Vagina (tissue), 2 donors: ENCODE measurements around the gene NDUFAF8. TPM values are rescaled to one million over a fixed set of nuclear protein-coding genes. Genes with fewer than 3 reads are reported as not detected.

Experiments
- DNase-seq, 2 donors: peaks; one replicate each; pipeline ENCODE4 v3.0.0-alpha.2; 2017; ENCODE audit errors: extremely low spot score in 2 of 2
- H3K27ac ChIP-seq: fragments of 200-600 bp; sonication (generic); one replicate; pipeline ENCODE4 v1.5.1; 2019
- H3K27me3 ChIP-seq: fragments of 200-600 bp; sonication (generic); one replicate; pipeline ENCODE4 v1.5.1; 2019
- H3K36me3 ChIP-seq, 2 donors: fragments of 200-600 bp; sonication (generic); one replicate each; pipeline ENCODE4 v1.5.1; 2017 to 2019
- H3K4me1 ChIP-seq: fragments of 200-600 bp; sonication (generic); one replicate; pipeline ENCODE4 v1.5.1; 2019
- H3K4me3 ChIP-seq, 2 donors: fragments of 200-600 bp; sonication (generic); 1 replicate in 1 of 2; 2 replicates in 1 of 2; pipeline ENCODE4 v1.5.1; 2016 to 2019
- H3K9me3 ChIP-seq: fragments of 200-600 bp; sonication (generic); one replicate; pipeline ENCODE4 v1.5.1; 2019
- CTCF ChIP-seq, 3 experiments: fragments of 450-650 bp in 2 of 3; fragments of 200-600 bp in 1 of 3; sonication (generic) in 1 of 3; IDR thresholded peaks; one replicate each; pipeline ENCODE4 v1.5.1; 2017 to 2019; ENCODE audit warnings: antibody characterized with exemption in 3 of 3, mild to moderate bottlenecking in 2 of 3, moderate library complexity in 2 of 3
- POLR2A ChIP-seq, 2 donors: fragments of 450-650 bp; IDR thresholded peaks; one replicate each; pipeline ENCODE4 v1.6.1; 2017; ENCODE audit warnings: antibody characterized with exemption in 2 of 2, mild to moderate bottlenecking in 2 of 2, moderate library complexity in 2 of 2
- POLR2AphosphoS5 ChIP-seq, 2 donors: sonication (generic); formaldehyde crosslinking; IDR thresholded peaks; one replicate each; pipeline ENCODE4 v1.9.0; 2017; ENCODE audit warnings: antibody characterized with exemption in 2 of 2, mild to moderate bottlenecking in 2 of 2, low read depth in 1 of 2; ENCODE audit not compliant: insufficient read depth in 1 of 2
- intact Hi-C: fragments of 100-400 bp; cut with DNase I; formaldehyde crosslinking; loops from one replicate; pipeline ENCODE4 v1.15.1; 2023
- total RNA-seq: library from RNA; depleted of rRNA; stranded (reverse); fragments of >200 nt; gene quantifications from one replicate; pipeline ENCODE4 v1.2.3, GENCODE V29; 2016

The NDUFAF8 gene
- total RNA-seq, 1 donor from 2014 or later, result 52.5 TPM

DNA sequence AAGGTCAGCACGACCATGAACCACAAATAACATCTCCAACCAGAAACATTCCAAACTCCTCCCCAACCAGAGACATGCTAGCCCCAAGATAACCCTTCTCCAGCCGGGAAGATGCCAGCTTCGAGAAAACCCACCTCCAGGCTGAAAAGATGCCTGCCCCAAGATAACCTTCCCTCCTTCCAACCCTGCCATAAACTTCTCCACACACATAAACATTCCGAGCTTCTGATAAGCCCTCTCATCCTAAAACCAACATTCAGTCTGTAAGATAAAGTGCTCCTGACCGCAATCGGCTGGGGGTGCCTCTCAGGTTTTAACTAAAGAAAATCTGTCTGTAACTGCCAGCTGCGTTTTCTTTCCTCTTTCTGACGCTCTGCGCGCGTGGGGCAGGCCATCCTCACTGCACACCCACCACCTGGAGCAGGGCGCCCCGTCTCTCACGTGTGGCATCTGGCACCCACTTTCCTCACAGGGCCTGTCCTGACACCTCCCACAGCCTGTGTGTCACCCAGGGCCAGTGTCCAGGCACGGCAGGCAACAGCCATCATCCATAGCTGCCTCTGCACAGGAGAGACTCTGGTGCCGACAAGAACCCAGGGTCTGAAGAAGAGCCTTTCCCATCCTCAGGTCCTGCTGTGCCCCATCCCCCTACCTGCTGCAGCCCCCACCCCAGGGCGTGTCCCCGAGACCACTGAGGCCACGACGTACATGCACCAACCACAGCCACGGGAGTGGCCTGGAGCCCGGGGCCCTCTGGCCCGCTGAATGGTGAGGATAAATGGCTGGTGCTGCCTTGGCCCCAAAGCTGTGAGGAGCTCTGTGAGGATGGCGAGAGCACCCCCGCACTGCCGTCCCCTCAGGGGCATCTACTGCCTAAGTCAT lies 3.9 kb upstream of the NDUFAF8 start:
- Histone ChIP-seq H3K4me3 (no peak overlapping the region), H3K27ac (no peak overlapping the region), H3K9me3 (no peaks in the 10 kb centered on the region), H3K4me1 (peaks cover 35% of the 10 kb centered on the region), H3K36me3 (peaks cover 0 to 24% of the 10 kb centered on the region in 2 donors), H3K27me3 (no peaks in the 10 kb centered on the region)
- no peak for DNase-seq
- TF ChIP-seq POLR2A (IDR thresholded peaks at IDR 0.05) (no peak), POLR2AphosphoS5 (IDR thresholded peaks at IDR 0.05; ENCODE audit: insufficient read depth in 1 of 2, low read depth in 1 of 2) (no peak), CTCF (IDR thresholded peaks at IDR 0.05) (no peak)
- intact Hi-C loops, result no loop called here

- intact Hi-C loops, result no loop called here
- Histone ChIP-seq H3K4me3 (no peak overlapping the region), H3K36me3 (peaks cover 0 to 15% of the 10 kb centered on the region in 2 donors), H3K27me3 (no peaks in the 10 kb centered on the region), H3K27ac (no peak overlapping the region), H3K4me1 (peaks cover 44% of the 10 kb centered on the region), H3K9me3 (no peaks in the 10 kb centered on the region)
- TF ChIP-seq POLR2AphosphoS5 (IDR thresholded peaks at IDR 0.05; ENCODE audit: insufficient read depth in 1 of 2, low read depth in 1 of 2) (no peak), CTCF (IDR thresholded peaks at IDR 0.05) (no peak), POLR2A (IDR thresholded peaks at IDR 0.05) (no peak)
- DNase-seq, result no peak
These were observed 3.0 kb upstream of the NDUFAF8 start for GRCh38 chr17:81235822-81236740.

DNA sequence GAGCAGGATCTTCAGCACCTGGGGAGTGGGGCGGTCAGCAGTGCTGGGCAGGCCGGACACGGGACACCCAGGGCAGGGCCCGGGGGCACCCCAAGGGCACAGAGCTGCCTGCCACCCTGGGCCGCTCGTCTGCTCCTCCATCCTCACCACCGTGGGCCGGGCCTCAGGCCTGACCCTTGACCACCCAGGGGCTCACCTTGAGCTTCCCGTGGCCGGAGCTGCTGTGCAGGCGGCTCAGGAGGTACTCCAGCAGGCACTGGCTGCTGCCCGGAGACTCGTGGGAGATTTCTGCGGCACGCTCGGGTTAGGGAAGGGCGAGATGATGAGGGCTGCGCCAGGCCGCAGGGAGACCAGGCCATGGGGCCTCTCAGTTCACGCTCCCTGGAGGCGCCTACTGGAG lies 2.3 kb upstream of the NDUFAF8 start:
- peaks cover 51% of the 10 kb centered on the region for H3K4me1 ChIP-seq
- H3K4me3 ChIP-seq, result no peak overlapping the region
- DNase-seq, result no peak
- peaks cover 0 to 8% of the 10 kb centered on the region in 2 donors for H3K36me3 ChIP-seq
- intact Hi-C loops, result no loop called here
- H3K27ac ChIP-seq, result no peak overlapping the region
- no peak for TF ChIP-seq CTCF (IDR thresholded peaks at IDR 0.05)
- TF ChIP-seq POLR2A (IDR thresholded peaks at IDR 0.05), result no peak
- no peak for TF ChIP-seq POLR2AphosphoS5 (IDR thresholded peaks at IDR 0.05; ENCODE audit: insufficient read depth in 1 of 2, low read depth in 1 of 2)
- no peaks in the 10 kb centered on the region for H3K9me3 ChIP-seq
- H3K27me3 ChIP-seq, result no peaks in the 10 kb centered on the region

GRCh38 chr17:81237591-81238489 lies 1.3 kb upstream of the NDUFAF8 start:
- Histone ChIP-seq H3K4me3 (peak overlapping the region; percentile 77 to 98), H3K36me3 (peaks cover 0 to under 1% of the 10 kb centered on the region in 2 donors), H3K27me3 (no peaks in the 10 kb centered on the region), H3K27ac (peak overlapping the region; percentile 36), H3K9me3 (no peaks in the 10 kb centered on the region), H3K4me1 (peaks cover 52% of the 10 kb centered on the region)
- DNase-seq, result no peak
- intact Hi-C loops, result no loop called here
- TF ChIP-seq POLR2A (IDR thresholded peaks at IDR 0.05) (no peak), CTCF (IDR thresholded peaks at IDR 0.05) (no peak), POLR2AphosphoS5 (IDR thresholded peaks at IDR 0.05; ENCODE audit: insufficient read depth in 1 of 2, low read depth in 1 of 2) (no peak)
